ENCODE measurements around the gene SFRP2.
A peak's percentile ranks its signal among the peaks of the same experiment; 100 is the strongest.

SFRP2 gene

GRCh38 chr4:153759407-153760316, 29.2 kb downstream of the SFRP2 start, which contains the start of gene RNF175:
Gene RNF175 (minus strand): TSS chr4:153760024. CDS start chr4:153759862, 162 bp downstream.
- Histone ChIP-seq H3K4me3 (ENCODE audit: insufficient read depth in 1 of 2, low read depth in 1 of 2, low read length in 2 of 2) (peak within 1 kb of the TSS; percentile 71 to 72), H3K14ac (ENCODE audit: low read length in 2 of 2) (peak within 1 kb of the TSS in 1 of 2 experiments; percentile 1), H2AK5ac (ENCODE audit: low read length, severe bottlenecking) (no peak within 1 kb of the TSS), H3K9ac (ENCODE audit: low read length) (peak within 1 kb of the TSS; percentile 19), H3K4me1 (ENCODE audit: control insufficient read depth, insufficient read depth, low read depth, low read length) (peaks cover 12% of the 10 kb centered on the region), H2BK15ac (ENCODE audit: low read depth, poor library complexity, severe bottlenecking) (no peak within 1 kb of the TSS), H2BK12ac (ENCODE audit: low read length in 2 of 2) (no peak within 1 kb of the TSS), H3K9me3 (ENCODE audit: control insufficient read depth, low read length) (no peaks in the 10 kb centered on the region), H3K23ac (ENCODE audit: low read length in 2 of 2) (no peak within 1 kb of the TSS), H3K4ac (ENCODE audit: low read depth in 1 of 2, low read length in 2 of 2) (no peak within 1 kb of the TSS), H4K8ac (ENCODE audit: low read length) (no peak within 1 kb of the TSS), H2BK5ac (ENCODE audit: low read depth, low read length, poor library complexity, severe bottlenecking) (no peak within 1 kb of the TSS), H2AFZ (ENCODE audit: low read depth, low read length) (peak within 1 kb of the TSS; percentile 58), H3K27me3 (ENCODE audit: control insufficient read depth in 1 of 2, insufficient read depth in 1 of 2, low read length in 2 of 2) (peaks cover 16 to 53% of the 10 kb centered on the region in 2 experiments), H2BK120ac (ENCODE audit: low read depth, low read length) (no peak within 1 kb of the TSS), H3K36me3 (ENCODE audit: control insufficient read depth in 1 of 2, insufficient read depth in 2 of 2, low read depth in 1 of 2, low read length in 2 of 2) (no peaks in the 10 kb centered on the region), H3K4me2 (ENCODE audit: low read length, poor library complexity, severe bottlenecking) (peak within 1 kb of the TSS; percentile 97), H3K18ac (ENCODE audit: low read depth in 1 of 2, low read length in 2 of 2) (peak within 1 kb of the TSS; percentile 32 to 34), H3K27ac (ENCODE audit: low read length, poor library complexity, severe bottlenecking) (no peak within 1 kb of the TSS), H4K91ac (ENCODE audit: low read length) (no peak within 1 kb of the TSS), H3K79me1 (replicated peaks; ENCODE audit: low read length, poor library complexity, severe bottlenecking) (no peaks in the 10 kb centered on the region)
- DNase-seq, result no peak
- WGBS, result 5% methylated on average over 65 of the region's 76 CpGs

GRCh38 chr4:153758688-153759406, 30.0 kb downstream of the SFRP2 start:
- H3K79me1 ChIP-seq (replicated peaks; ENCODE audit: low read length, poor library complexity, severe bottlenecking), result no peaks in the 10 kb centered on the region
- H3K23ac ChIP-seq (ENCODE audit: low read length in 2 of 2), result no peak overlapping the region
- no peak overlapping the region for H2BK12ac ChIP-seq (ENCODE audit: low read length in 2 of 2)
- no peaks in the 10 kb centered on the region for H3K36me3 ChIP-seq (ENCODE audit: control insufficient read depth in 1 of 2, insufficient read depth in 2 of 2, low read depth in 1 of 2, low read length in 2 of 2)
- no peak overlapping the region for H2AK5ac ChIP-seq (ENCODE audit: low read length, severe bottlenecking)
- DNase-seq, result no peak
- no peak overlapping the region for H2BK5ac ChIP-seq (ENCODE audit: low read depth, low read length, poor library complexity, severe bottlenecking)
- no peak overlapping the region for H4K91ac ChIP-seq (ENCODE audit: low read length)
- peak overlapping the region; percentile 97 for H3K4me2 ChIP-seq (ENCODE audit: low read length, poor library complexity, severe bottlenecking)
- H2AFZ ChIP-seq (ENCODE audit: low read depth, low read length), result no peak overlapping the region
- H3K9ac ChIP-seq (ENCODE audit: low read length), result peak overlapping the region; percentile 19
- no peak overlapping the region for H3K18ac ChIP-seq (ENCODE audit: low read depth in 1 of 2, low read length in 2 of 2)
- H3K9me3 ChIP-seq (ENCODE audit: control insufficient read depth, low read length), result no peaks in the 10 kb centered on the region
- no peak overlapping the region for H3K27ac ChIP-seq (ENCODE audit: low read length, poor library complexity, severe bottlenecking)
- no peak overlapping the region for H2BK120ac ChIP-seq (ENCODE audit: low read depth, low read length)
- H3K4me3 ChIP-seq (ENCODE audit: insufficient read depth in 1 of 2, low read depth in 1 of 2, low read length in 2 of 2), result peak overlapping the region; percentile 71 to 72
- no peak overlapping the region for H3K14ac ChIP-seq (ENCODE audit: low read length in 2 of 2)
- H2BK15ac ChIP-seq (ENCODE audit: low read depth, poor library complexity, severe bottlenecking), result no peak overlapping the region
- H4K8ac ChIP-seq (ENCODE audit: low read length), result no peak overlapping the region
- H3K4ac ChIP-seq (ENCODE audit: low read depth in 1 of 2, low read length in 2 of 2), result no peak overlapping the region
- peaks cover 16 to 49% of the 10 kb centered on the region in 2 experiments for H3K27me3 ChIP-seq (ENCODE audit: control insufficient read depth in 1 of 2, insufficient read depth in 1 of 2, low read length in 2 of 2)
- WGBS, result 26% methylated on average over 10 of the region's 15 CpGs
- peaks cover 12% of the 10 kb centered on the region for H3K4me1 ChIP-seq (ENCODE audit: control insufficient read depth, insufficient read depth, low read depth, low read length)

- whole genome bisulfite sequencing, result 52% methylated on average over 2 of the region's 2 CpGs
- no peak for DNase-seq
- H3K4ac ChIP-seq (ENCODE audit: low read depth in 1 of 2, low read length in 2 of 2), result no peak overlapping the region
These were observed 30.7 kb downstream of the SFRP2 start for GRCh38 chr4:153758136-153758535.

GRCh38 chr4:153757407-153757806, 31.5 kb downstream of the SFRP2 start:
- Histone ChIP-seq H2AK5ac (ENCODE audit: low read length, severe bottlenecking) (no peak overlapping the region), H2BK5ac (ENCODE audit: low read depth, low read length, poor library complexity, severe bottlenecking) (no peak overlapping the region), H2BK15ac (ENCODE audit: low read depth, poor library complexity, severe bottlenecking) (no peak overlapping the region), H2AFZ (ENCODE audit: low read depth, low read length) (no peak overlapping the region), H2BK120ac (ENCODE audit: low read depth, low read length) (no peak overlapping the region), H2BK12ac (ENCODE audit: low read length in 2 of 2) (no peak overlapping the region), H3K9ac (ENCODE audit: low read length) (no peak overlapping the region), H4K8ac (ENCODE audit: low read length) (no peak overlapping the region), H3K23ac (ENCODE audit: low read length in 2 of 2) (no peak overlapping the region), H3K36me3 (ENCODE audit: control insufficient read depth in 1 of 2, insufficient read depth in 2 of 2, low read depth in 1 of 2, low read length in 2 of 2) (no peaks in the 10 kb centered on the region), H3K9me3 (ENCODE audit: control insufficient read depth, low read length) (no peaks in the 10 kb centered on the region), H3K18ac (ENCODE audit: low read depth in 1 of 2, low read length in 2 of 2) (no peak overlapping the region), H3K4me1 (ENCODE audit: control insufficient read depth, insufficient read depth, low read depth, low read length) (peaks cover 12% of the 10 kb centered on the region), H3K79me1 (replicated peaks; ENCODE audit: low read length, poor library complexity, severe bottlenecking) (no peaks in the 10 kb centered on the region), H4K91ac (ENCODE audit: low read length) (no peak overlapping the region), H3K4me3 (ENCODE audit: insufficient read depth in 1 of 2, low read depth in 1 of 2, low read length in 2 of 2) (no peak overlapping the region), H3K27me3 (ENCODE audit: control insufficient read depth in 1 of 2, insufficient read depth in 1 of 2, low read length in 2 of 2) (peaks cover 16 to 46% of the 10 kb centered on the region in 2 experiments), H3K4ac (ENCODE audit: low read depth in 1 of 2, low read length in 2 of 2) (no peak overlapping the region), H3K4me2 (ENCODE audit: low read length, poor library complexity, severe bottlenecking) (no peak overlapping the region), H3K14ac (ENCODE audit: low read length in 2 of 2) (no peak overlapping the region), H3K27ac (ENCODE audit: low read length, poor library complexity, severe bottlenecking) (no peak overlapping the region)
- DNase-seq, result no peak
- no CpG with 5 or more reads among the region's 1 CpG for WGBS

More at GRCh38 chr4:153758136-153758535, 30.7 kb downstream of the SFRP2 start:
- H3K27ac ChIP-seq (ENCODE audit: low read length, poor library complexity, severe bottlenecking), result no peak overlapping the region
- peaks cover 16 to 46% of the 10 kb centered on the region in 2 experiments for H3K27me3 ChIP-seq (ENCODE audit: control insufficient read depth in 1 of 2, insufficient read depth in 1 of 2, low read length in 2 of 2)
- no peak overlapping the region for H4K91ac ChIP-seq (ENCODE audit: low read length)
- H3K14ac ChIP-seq (ENCODE audit: low read length in 2 of 2), result no peak overlapping the region
- no peak overlapping the region for H2BK5ac ChIP-seq (ENCODE audit: low read depth, low read length, poor library complexity, severe bottlenecking)
- H3K23ac ChIP-seq (ENCODE audit: low read length in 2 of 2), result no peak overlapping the region
- H2AK5ac ChIP-seq (ENCODE audit: low read length, severe bottlenecking), result no peak overlapping the region
- H3K4me1 ChIP-seq (ENCODE audit: control insufficient read depth, insufficient read depth, low read depth, low read length), result peaks cover 12% of the 10 kb centered on the region
- H3K9ac ChIP-seq (ENCODE audit: low read length), result no peak overlapping the region
- H2BK15ac ChIP-seq (ENCODE audit: low read depth, poor library complexity, severe bottlenecking), result no peak overlapping the region
- no peaks in the 10 kb centered on the region for H3K79me1 ChIP-seq (replicated peaks; ENCODE audit: low read length, poor library complexity, severe bottlenecking)
- no peak overlapping the region for H3K4me3 ChIP-seq (ENCODE audit: insufficient read depth in 1 of 2, low read depth in 1 of 2, low read length in 2 of 2)
- H4K8ac ChIP-seq (ENCODE audit: low read length), result no peak overlapping the region
- H2BK120ac ChIP-seq (ENCODE audit: low read depth, low read length), result no peak overlapping the region
- H2AFZ ChIP-seq (ENCODE audit: low read depth, low read length), result no peak overlapping the region
- no peak overlapping the region for H3K18ac ChIP-seq (ENCODE audit: low read depth in 1 of 2, low read length in 2 of 2)
- no peaks in the 10 kb centered on the region for H3K36me3 ChIP-seq (ENCODE audit: control insufficient read depth in 1 of 2, insufficient read depth in 2 of 2, low read depth in 1 of 2, low read length in 2 of 2)
- H3K9me3 ChIP-seq (ENCODE audit: control insufficient read depth, low read length), result no peaks in the 10 kb centered on the region
- no peak overlapping the region for H2BK12ac ChIP-seq (ENCODE audit: low read length in 2 of 2)
- no peak overlapping the region for H3K4me2 ChIP-seq (ENCODE audit: low read length, poor library complexity, severe bottlenecking)

Measured in mesenchymal stem cell (in vitro differentiated cells and primary cell).